ENCODE measurements around the gene OSTF1. TPM values are rescaled to one million over a fixed set of nuclear protein-coding genes. Genes with fewer than 3 reads are reported as not detected.

OSTF1 gene
- total and polyA plus RNA-seq, 2 experiments from 2014 or later: 15.6 to 24.0 TPM

DNA sequence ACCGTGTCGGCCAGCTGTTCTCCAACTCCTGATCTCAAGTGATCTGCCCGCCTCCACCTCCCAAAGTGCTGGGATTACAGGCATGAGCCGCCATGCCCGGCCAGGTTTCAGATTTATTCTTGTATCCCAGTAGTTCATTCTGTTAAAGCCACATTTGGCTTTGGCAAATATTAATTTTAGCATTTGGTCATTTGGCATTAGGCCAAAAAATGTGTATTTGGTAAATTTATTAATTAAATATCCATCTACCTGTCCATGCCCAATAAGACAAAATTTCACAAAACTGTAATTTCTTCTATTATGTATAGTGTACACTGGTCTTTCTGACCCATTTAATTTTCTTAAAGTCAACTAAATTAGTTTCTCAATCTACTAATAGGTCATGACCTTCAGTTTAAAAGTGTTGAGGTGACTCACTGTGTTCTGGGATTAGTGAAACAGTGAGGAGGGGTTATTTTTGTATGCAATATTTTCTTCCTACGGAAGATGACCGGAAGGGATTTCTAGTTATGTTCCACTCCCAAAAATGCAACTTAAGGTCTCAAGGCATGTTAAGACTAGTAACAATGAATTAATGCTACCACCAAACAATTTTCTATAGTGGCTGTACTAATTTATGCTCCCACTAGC is 21.0 kb downstream of the OSTF1 start (continued):
- TF ChIP-seq, protein P1, sequence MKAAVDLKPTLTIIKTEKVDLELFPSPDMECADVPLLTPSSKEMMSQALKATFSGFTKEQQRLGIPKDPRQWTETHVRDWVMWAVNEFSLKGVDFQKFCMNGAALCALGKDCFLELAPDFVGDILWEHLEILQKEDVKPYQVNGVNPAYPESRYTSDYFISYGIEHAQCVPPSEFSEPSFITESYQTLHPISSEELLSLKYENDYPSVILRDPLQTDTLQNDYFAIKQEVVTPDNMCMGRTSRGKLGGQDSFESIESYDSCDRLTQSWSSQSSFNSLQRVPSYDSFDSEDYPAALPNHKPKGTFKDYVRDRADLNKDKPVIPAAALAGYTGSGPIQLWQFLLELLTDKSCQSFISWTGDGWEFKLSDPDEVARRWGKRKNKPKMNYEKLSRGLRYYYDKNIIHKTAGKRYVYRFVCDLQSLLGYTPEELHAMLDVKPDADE (IDR thresholded peaks at IDR 0.05): no peak
- no peak for TF ChIP-seq NANOG (IDR thresholded peaks at IDR 0.05; ENCODE audit: borderline replicate concordance)
- no peak for TF ChIP-seq ZNF331 (CRISPR knock-in tag; IDR thresholded peaks at IDR 0.05; ENCODE audit: low read depth)
- no peak for TF ChIP-seq EZH2 (IDR thresholded peaks at IDR 0.05; ENCODE audit: low read depth, unreplicated experiment)

DNA sequence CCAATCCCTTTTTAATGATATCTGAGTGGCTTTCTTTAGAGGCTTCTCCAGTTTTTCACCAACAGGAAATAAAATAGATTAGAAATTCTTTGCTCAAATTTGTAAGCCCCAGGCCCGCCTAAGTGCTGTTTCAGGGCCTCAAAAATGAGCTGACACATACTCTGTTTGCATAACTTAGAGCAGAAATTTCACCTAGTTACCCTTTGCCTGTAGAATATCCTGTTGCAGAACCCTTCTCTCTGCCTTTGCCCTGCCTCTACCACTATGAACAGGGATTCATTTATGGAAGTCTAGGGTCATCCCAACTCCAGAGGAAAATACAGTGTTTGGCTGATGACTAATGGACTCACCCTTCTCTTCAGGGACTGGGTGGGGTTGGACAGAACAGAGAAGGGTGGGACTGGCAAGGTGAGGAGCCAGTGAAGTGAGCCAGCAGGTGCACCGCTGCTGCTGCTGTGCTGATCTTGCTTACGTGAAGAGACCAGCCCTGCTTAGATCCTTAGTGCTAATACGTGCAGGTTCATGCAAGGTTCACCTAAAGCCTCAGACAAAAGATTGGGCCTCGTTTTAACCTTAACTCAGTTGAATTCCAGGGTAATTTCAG is 22.8 kb downstream of the OSTF1 start:
- Histone ChIP-seq H3K4me2 (no peak overlapping the region), H3F3A (replicated peaks; ENCODE audit: low read depth) (no peaks in the 10 kb centered on the region), H3K79me2 (replicated peaks; ENCODE audit: insufficient read depth) (no peaks in the 10 kb centered on the region; the same call in 1 of the 2 replicates), H4K20me1 (replicated peaks; ENCODE audit: insufficient read depth) (no peaks in the 10 kb centered on the region; the same call in 1 of the 2 replicates), H3K4me3 (no peak overlapping the region), H2AFZ (no peak overlapping the region), H3K36me3 (ENCODE audit: insufficient read depth) (no peaks in the 10 kb centered on the region), H3K27ac (ENCODE audit: low read depth) (no peak overlapping the region), H3K27me3 (ENCODE audit: insufficient read depth) (no peaks in the 10 kb centered on the region), H3K9me2 (ENCODE audit: insufficient read depth) (no peaks in the 10 kb centered on the region), H3K4me1 (ENCODE audit: insufficient read depth) (no peaks in the 10 kb centered on the region)
- Mint-ChIP-seq H3K36me3 (ENCODE audit: low read depth) (no peaks in the 10 kb centered on the region), H3K27ac (no peak overlapping the region), H3K9me3 (no peaks in the 10 kb centered on the region), H3K4me1 (peaks cover 2% of the 10 kb centered on the region; the same call in 1 of the 3 replicates), H3K27me3 (ENCODE audit: insufficient read depth, low read depth, poor library complexity) (no peaks in the 10 kb centered on the region), H3K4me3 (no peak overlapping the region)
- TF ChIP-seq JUNB (IDR thresholded peaks at IDR 0.05; ENCODE audit: unreplicated experiment): no peak
- TF ChIP-seq, protein P2, sequence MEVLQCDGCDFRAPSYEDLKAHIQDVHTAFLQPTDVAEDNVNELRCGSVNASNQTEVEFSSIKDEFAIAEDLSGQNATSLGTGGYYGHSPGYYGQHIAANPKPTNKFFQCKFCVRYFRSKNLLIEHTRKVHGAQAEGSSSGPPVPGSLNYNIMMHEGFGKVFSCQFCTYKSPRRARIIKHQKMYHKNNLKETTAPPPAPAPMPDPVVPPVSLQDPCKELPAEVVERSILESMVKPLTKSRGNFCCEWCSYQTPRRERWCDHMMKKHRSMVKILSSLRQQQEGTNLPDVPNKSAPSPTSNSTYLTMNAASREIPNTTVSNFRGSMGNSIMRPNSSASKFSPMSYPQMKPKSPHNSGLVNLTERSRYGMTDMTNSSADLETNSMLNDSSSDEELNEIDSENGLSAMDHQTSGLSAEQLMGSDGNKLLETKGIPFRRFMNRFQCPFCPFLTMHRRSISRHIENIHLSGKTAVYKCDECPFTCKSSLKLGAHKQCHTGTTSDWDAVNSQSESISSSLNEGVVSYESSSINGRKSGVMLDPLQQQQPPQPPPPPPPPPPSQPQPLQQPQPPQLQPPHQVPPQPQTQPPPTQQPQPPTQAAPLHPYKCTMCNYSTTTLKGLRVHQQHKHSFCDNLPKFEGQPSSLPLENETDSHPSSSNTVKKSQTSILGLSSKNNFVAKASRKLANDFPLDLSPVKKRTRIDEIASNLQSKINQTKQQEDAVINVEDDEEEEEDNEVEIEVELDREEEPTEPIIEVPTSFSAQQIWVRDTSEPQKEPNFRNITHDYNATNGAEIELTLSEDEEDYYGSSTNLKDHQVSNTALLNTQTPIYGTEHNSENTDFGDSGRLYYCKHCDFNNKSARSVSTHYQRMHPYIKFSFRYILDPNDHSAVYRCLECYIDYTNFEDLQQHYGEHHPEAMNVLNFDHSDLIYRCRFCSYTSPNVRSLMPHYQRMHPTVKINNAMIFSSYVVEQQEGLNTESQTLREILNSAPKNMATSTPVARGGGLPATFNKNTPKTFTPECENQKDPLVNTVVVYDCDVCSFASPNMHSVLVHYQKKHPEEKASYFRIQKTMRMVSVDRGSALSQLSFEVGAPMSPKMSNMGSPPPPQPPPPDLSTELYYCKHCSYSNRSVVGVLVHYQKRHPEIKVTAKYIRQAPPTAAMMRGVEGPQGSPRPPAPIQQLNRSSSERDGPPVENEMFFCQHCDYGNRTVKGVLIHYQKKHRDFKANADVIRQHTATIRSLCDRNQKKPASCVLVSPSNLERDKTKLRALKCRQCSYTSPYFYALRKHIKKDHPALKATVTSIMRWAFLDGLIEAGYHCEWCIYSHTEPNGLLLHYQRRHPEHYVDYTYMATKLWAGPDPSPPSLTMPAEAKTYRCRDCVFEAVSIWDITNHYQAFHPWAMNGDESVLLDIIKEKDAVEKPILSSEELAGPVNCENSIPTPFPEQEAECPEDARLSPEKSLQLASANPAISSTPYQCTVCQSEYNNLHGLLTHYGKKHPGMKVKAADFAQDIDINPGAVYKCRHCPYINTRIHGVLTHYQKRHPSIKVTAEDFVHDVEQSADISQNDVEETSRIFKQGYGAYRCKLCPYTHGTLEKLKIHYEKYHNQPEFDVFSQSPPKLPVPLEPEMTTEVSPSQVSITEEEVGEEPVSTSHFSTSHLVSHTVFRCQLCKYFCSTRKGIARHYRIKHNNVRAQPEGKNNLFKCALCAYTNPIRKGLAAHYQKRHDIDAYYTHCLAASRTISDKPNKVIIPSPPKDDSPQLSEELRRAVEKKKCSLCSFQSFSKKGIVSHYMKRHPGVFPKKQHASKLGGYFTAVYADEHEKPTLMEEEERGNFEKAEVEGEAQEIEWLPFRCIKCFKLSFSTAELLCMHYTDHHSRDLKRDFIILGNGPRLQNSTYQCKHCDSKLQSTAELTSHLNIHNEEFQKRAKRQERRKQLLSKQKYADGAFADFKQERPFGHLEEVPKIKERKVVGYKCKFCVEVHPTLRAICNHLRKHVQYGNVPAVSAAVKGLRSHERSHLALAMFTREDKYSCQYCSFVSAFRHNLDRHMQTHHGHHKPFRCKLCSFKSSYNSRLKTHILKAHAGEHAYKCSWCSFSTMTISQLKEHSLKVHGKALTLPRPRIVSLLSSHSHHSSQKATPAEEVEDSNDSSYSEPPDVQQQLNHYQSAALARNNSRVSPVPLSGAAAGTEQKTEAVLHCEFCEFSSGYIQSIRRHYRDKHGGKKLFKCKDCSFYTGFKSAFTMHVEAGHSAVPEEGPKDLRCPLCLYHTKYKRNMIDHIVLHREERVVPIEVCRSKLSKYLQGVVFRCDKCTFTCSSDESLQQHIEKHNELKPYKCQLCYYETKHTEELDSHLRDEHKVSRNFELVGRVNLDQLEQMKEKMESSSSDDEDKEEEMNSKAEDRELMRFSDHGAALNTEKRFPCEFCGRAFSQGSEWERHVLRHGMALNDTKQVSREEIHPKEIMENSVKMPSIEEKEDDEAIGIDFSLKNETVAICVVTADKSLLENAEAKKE (CRISPR knock-in tag; IDR thresholded peaks at IDR 0.05): no peak
- TF ChIP-seq POLR2AphosphoS5 (IDR thresholded peaks at IDR 0.05; ENCODE audit: low read depth): no peak
- TF ChIP-seq ZNF114 (CRISPR knock-in tag; IDR thresholded peaks at IDR 0.05): no peak
- no peak for TF ChIP-seq NANOG (IDR thresholded peaks at IDR 0.05; ENCODE audit: borderline replicate concordance)
- DNase-seq (ENCODE audit: low spot score): no peak
- no peak for ATAC-seq
